ENCODE data around the gene ZBTB43. TPM values are rescaled to one million over a fixed set of nuclear protein-coding genes. Genes with fewer than 3 reads are reported as not detected.

ZBTB43 gene
- total RNA-seq, 1 donor from 2014 or later: 7.3 TPM

DNA sequence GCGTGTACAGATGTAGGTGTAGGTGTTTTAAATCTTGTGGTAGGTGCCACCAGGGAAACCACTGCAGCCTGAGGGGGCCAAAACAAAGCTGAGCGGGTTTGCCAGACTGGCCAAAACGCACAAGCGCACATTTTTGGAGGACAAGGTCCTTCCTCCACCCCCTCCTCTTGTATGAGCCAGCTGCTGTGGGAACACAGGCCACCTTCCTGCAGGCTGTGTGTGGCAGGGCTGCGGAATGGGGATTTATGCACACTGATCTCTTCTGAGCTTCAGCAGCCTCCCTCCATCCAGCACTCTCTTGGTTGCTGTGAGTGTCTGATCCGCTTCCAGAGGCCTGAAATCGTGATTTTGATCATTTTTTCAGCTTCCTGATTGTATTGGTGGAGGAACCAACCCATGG is 22.4 kb downstream of the ZBTB43 start:
- DNase-seq (ENCODE audit: low read depth in 2 of 2): no peak

DNA sequence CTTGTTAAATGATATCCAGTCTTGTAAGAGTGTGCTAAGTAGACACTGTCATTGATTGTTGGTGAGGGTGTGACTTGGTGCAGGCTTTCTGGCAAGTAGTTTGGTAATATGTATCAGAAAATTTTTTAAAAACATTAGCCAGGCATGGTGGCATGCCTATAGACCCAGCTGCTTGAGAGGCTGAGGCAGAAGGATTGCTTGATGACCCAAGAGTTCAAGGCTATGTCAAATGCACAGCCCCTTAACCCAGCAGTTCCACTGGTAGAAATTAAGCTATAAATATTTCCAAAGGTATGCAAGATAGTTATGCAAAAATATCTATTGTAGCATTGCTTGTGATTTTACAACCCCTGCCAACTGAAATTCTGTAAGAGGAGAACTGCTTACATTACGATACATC is 24.2 kb downstream of the ZBTB43 start:
- no peak for DNase-seq (ENCODE audit: low read depth in 2 of 2)

DNA sequence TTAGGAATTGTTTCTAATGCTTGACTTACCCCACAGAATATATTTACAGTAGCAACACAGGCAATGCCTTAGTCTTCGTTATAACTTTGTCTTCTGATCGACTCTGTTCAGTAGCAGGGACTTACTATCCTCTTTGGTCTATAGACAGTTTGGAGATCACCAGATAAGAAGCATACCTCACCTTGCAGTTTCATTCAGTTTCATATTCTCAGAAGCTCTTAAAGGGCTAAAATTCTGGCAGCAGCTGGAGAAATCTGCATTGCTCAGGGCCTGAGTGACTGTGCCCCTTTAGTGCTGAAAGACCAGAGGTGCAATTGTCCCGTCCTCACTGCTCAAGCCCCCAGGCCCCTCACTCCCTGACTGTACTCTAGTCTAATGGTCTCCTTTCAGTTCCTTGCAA is 26.0 kb downstream of the ZBTB43 start:
- no peak for DNase-seq (ENCODE audit: low read depth in 2 of 2)

DNA sequence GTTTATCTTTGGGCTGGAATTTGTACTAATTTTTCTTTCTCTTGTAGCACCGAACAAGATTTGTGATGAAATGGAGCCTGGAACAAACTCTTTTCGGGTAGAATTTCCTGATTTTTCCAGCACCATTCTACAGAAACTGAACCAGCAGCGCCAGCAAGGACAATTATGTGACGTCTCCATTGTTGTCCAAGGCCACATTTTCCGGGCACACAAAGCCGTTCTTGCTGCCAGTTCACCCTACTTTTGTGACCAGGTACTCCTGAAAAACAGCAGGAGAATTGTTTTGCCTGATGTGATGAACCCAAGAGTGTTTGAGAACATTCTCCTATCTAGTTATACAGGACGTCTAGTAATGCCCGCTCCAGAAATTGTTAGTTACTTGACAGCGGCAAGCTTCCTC is 27.6 kb downstream of the ZBTB43 start:
- DNase-seq (ENCODE audit: low read depth in 2 of 2): no peak

DNA sequence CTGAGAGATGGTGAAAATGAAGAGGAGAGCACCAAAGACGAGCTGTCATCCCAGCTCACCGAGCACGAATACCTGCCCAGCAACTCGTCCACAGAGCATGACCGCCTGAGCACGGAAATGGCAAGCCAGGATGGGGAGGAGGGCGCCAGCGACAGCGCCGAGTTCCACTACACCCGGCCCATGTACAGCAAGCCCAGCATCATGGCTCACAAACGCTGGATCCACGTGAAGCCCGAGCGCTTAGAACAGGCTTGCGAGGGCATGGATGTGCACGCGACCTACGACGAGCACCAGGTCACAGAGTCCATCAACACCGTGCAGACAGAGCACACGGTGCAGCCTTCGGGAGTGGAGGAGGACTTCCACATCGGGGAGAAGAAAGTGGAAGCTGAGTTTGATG is 28.2 kb downstream of the ZBTB43 start:
- DNase-seq (ENCODE audit: low read depth in 2 of 2): no peak

DNA sequence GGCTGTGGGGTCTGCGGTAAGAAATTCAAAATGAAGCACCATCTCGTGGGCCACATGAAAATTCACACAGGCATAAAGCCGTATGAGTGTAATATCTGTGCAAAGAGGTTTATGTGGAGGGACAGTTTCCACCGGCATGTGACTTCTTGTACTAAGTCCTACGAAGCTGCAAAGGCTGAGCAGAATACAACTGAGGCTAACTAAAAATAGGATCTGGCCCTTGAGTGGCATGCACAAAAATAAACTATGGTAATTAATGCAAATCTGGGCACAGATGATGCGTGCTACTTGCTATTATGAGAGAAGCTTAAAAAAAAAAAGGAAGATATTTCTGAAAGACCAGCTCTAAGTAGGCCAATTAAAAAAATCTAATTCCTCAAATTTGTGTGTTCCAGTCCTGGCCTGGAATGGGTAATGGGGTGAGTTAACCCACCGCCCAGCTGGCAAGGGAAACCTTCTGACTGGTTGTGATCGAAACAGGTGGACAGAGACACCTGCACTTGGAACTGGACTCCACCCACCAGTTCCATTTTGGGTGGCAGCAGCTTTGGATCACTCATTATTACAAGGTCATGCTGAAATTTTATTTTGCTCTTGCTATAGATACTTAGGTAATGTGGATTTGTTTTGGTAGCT is 29.0 kb downstream of the ZBTB43 start:
- no peak for DNase-seq (ENCODE audit: low read depth in 2 of 2)

DNA sequence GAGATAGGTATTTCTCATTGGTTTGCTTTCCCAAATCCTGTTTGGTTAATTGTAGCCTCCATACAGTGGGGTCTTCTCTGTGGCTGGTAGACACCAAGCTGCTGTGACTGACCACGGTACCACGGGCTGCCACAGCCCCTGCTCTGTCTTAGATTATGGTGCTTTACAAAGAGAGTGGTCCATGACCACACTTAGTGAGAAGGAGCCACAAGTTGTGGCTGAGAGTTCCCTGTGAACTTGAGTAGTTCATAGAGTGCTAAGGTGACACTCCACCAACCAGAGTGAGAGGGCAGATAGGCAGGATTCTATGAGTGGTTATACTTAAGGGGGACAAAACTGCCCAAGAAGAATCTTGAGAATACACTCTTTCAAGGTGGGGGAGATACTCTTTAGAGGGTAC is 29.8 kb downstream of the ZBTB43 start:
- DNase-seq (ENCODE audit: low read depth in 2 of 2): no peak

DNA sequence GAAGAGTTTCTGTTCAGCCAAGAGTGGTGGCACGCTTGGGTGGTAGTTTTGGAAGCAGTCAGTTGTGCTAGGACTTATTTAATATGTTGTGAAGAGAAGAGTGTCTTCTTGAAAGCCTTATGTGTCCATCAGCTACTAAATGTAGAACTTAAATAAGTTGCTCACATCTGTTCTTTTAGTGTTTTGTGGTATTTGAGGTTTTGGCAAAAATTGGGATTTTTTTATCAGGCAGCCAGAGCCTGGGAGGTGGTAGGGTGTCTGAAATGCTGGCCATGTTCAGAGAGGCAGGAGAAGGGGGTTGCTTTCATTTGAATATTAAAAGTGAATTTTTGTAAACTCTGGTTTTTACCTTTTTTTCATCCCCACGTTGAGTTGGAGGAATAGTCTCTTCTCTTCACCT is 31.4 kb downstream of the ZBTB43 start:
- DNase-seq (ENCODE audit: low read depth in 2 of 2): no peak

DNA sequence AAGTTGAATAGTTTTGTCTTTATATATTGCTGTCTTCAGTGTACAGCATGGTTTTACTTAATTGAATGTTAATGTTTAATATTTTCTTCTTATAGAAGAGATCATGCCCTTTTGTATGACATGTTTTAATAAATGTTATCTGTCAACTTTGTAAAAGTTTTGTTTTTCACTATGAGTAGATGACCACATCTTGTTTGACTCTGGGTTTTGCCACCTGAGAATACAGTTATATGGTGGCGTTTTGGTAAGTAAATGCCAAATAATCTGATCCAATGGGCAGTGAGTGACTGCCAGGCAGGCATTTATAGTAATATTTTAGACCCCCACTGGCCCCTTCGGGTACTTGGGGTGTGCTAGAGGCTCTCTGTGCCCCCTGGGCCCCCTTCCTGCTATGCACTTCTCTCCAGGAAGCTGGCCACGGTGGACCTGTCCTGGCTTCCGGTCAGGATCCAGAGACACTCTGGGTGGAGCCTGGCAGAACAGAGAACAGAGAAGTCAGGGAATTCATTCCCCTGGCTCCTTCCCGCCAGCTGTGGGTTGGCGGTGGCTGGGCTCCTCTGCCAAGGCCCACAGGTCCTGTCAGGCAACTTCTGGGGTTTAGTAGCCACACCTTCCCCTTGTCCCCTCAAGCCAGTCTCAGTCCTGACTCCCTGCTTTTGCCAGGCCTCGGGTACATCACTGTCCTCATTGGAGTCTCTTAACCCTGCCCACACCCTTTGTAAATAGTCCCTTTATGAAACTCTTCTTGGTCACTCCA is 33.4 kb downstream of the ZBTB43 start:
- DNase-seq (ENCODE audit: low read depth in 2 of 2): no peak

DNA sequence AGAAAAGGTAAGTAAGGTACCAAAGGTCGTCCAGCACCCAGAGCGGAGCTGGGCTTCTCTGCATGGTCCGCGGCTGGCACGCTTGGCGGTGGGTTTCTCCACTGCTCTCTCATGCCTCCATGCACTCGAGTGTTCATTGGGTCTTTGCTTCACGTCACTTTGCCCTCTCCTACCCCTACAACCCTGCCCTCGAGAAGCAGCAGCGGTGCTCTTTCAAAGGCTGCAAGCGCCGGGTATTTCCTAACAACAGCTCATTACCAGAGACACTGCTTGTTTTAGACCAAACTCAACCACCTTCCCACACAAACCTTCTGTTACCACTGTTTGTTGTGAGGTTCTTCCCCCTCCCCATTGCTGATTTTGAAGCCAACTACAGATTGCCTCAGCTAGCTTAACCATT is 34.1 kb downstream of the ZBTB43 start:
- DNase-seq (ENCODE audit: low read depth in 2 of 2): no peak

DNA sequence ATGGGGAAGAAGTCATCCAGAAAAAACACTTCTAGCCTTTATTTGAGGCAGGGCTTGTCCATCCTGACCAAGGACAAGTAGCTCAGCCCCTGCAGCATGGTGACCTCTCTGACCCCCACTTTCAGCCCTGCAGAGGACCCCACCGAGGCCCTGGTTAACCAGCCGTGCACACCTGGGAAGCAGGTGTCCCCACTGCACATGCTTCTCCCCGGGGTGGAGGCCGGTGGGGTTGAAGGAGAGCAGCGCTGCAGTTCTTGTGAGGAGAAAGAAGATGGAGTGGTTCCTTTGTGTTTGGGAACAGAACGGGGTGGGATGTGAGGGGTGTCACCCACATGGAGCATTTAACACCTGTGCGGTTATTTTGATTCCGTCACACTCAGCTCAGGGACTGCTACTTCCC is 34.5 kb downstream of the ZBTB43 start:
- no peak for DNase-seq (ENCODE audit: low read depth in 2 of 2)

DNA sequence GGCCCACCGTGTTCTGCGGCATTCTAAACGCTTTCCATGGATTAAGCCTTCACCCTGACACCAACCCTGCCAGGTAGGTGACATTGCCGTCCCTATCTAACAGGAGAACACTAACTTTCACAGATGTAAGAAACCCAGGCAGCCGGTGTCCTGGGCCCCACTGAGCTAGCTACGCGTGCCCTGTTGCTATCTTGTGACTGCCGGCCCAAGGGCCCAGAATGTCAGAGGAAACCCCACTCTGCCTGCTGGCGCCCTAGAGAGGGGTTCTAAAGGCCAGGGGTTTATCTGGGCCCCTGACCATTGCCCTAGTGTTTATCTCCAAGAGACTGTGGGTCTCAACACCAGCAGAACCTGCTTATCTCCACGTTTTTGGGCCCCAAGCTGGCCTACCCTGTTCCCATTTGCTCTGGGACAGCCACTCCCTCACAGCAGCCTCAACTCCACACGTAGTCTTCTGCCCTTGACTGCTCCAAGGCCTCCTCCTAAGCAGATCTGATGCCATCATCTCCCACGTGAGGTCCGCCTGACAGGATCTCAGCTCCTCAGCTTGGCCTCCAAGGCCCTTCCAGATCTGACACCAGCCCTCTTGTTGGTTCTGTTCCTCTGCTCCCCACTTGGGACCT is 37.5 kb downstream of the ZBTB43 start:
- DNase-seq (ENCODE audit: low read depth in 2 of 2): no peak

DNA sequence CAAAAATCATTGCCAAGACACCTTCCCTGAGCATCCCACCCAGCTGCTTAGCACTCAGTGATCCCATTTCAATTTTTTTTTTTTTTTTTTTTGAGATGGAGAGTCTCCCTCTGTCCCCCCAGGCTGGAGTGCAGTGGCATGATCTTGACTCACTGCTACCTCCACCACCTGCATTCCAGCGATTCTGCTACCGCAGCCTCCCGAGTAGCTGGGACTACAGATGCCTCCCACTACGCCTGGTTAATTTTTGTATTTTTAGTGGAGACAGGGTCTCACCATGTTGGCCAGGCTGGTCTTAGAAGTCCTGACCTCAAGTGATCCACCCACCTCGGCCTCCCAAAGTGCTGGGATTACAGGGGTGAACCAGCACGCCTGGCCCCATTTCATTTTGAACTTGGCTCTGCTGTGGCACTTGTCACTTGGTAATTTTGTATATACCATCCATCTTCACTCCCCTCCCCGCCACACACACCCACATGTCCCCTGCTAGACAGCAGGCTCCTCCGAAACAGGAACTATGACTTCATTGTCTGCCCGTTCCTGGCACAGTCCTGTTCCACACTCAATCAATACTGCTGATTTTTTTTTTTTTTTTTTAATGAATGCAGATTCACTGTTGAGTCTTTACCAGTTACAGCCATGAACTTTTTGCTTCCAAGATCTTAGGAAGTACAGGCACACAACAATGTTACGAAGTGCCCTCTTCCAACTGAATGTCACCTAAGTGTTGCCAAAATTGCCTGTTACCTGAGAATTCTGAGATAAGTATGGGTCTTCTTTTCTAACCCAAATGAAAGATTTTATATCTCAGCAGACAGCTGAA is 38.3 kb downstream of the ZBTB43 start:
- peak; percentile 50 to 58 for DNase-seq (ENCODE audit: low read depth in 2 of 2)

DNA sequence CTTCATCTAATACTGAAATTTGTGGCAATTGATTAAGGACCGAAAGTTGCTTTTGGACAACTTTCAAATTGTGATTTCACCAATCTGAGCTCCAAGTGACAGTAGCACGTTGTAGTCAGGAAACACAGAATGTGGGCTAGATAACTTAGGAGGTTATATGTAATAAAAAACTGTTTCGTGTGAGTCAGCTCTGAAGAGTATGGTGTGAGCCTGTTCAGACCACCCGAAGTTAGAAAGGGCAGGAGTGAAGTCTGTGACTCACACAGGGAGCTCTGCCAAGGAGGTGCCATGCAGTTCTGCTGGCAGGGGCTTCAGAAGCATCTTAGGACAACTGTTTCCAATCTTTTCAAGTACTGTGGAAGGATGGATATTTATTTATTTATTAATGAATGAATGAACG is 39.2 kb downstream of the ZBTB43 start:
- peak in 1 of 2 donors; percentile 63 for DNase-seq (ENCODE audit: low read depth in 2 of 2)

DNA sequence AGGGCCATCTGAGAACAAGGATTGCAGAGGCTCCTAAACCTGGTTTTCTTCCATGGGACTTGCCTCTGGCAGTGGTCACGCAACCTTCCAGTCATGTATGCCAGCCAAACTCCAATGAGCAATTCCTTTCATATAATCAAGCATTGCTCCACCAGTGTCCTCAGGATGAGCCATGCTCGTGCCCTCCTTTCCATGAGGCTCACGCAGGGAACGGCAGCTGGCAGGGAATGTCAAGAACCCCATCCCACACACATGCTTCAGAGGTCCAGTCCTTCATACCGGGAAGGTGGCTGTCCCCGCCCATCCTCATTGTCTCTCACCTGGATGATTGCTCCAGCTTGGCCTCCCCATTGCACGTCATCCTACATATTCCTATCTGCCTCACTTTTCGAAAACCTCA is 42.2 kb downstream of the ZBTB43 start:
- DNase-seq (ENCODE audit: low read depth in 2 of 2): no peak

DNA sequence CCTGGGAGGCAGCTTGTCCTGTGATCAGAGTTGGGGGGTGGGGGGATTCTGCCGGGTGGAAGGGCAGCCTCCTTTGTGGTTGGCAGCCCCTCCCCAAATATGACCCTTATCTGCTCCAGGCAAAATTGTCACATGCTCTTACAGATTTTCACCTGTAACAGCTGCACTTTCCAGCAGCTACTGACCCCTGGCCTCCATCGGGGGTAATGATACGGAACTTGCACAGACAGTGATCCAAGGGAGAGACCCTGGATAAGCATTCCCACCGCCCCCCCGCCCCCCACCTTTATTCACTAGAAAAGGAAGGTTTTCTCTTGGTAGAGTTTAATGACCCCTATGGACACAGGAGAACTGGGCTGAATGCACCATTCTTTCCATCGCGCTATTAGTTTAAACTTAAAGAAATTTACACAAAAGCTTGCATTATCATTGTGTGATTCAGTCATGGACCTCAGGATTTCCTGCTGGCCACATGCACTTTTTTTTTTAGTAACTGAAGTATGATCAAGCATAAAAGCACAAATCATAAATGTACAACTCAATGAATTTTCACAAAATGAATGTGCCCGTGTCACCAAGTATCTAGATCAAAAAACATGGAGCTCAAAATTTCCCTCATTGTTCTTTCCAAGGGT is 44.9 kb downstream of the ZBTB43 start:
- DNase-seq (ENCODE audit: low read depth in 2 of 2): peak; percentile 15 to 41

DNA sequence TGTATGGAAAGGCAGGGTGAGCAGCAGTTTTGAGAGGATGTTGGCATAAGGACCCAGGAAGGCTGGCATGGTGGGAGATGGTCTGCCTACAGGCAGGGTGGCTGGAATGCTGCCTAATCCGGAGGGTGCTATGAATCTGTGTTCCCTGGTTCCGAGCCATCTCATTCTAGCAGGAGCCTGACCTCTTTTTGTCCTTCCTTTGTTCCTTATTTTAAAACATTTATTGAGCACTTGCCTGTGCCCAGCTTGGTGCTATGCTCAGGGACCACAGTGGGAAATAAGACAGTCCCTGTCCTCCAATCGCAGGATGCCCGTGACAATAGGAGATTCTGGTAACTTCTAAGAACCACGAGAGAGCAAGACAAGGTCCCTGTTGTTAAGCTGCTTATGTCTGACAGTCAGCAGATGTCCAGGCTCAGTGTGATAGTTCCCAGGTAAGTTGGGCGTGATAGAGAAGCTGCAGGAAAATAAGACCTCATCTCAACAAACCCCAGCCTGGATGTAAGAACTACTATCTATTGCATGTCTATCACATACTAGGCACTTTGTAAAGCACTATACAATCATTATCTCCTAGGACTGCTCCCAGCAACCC is 46.5 kb downstream of the ZBTB43 start:
- DNase-seq (ENCODE audit: low read depth in 2 of 2): no peak

DNA sequence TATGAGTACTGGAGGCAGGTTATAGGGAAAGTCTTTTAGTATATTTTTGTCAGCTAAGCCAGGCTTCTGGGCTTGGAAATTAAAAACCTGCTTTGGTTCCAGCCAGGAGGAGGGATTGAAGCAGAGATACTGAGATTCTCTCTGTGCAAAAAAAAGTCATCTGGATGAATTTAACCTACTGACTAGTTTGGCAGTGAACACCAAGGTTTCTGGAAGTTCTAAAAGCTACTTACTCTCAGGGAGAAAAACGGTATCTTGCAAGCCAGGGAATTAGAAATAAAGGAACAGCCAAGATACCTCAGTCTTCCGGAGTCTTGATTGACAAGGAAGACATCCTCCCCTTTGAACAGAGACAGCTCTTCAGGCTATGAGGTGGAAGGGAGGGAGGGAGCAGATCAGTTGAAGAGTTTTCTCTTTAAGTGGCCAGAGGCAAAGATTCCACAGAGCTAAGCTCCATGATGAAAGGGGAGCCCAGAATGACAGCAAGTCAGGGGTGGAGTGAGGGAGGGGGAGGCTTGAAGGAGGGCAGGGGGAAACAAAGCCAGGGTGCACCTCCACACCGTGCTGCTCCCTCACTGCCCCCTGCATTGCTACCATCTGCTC is 47.3 kb downstream of the ZBTB43 start:
- no peak for DNase-seq (ENCODE audit: low read depth in 2 of 2)

DNA sequence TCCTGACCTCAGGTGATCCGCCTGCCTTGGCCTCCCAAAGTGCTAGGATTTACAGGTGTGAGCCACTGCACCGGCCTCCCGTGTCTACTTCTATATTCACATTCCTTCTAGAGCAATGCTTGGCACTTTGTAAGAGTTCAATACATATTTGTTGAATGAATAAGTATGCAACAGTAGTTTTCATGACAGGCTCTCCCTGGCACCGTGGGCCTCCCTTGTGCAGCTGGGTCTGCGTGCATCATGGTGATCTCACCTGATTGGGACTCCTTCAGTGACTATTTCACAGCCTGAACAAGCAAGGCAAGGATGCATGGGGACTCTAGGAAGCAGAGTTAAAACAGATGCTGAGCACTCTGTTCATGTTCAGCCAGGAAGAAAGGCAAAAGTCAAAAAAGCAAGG is 48.8 kb downstream of the ZBTB43 start:
- DNase-seq (ENCODE audit: low read depth in 2 of 2): no peak

DNA sequence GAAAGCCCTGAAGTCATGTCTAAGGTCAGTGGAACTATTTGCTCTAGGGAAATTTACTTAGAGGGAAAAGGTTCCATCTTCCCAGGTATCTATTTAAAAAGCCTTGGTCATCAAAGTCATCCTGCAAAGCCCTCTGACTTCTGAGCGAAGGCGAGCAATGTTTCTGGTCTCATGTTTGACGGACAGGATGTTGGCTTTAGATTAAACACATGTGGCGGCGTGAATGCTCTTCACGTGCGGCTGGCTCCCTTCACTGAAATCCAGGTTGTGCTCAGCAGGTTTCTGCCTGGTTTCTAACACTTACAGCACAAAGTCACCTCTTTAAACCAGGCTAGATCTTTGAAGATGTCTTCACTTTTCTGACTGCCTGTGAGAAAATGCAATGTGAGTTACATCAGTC is 49.9 kb downstream of the ZBTB43 start:
- peak in 1 of 2 donors; percentile 29 for DNase-seq (ENCODE audit: low read depth in 2 of 2)
